IgD-negative memory B cell (primary cell): Measurements from ENCODE around the gene JAK1. TPM values are rescaled to one million over a fixed set of nuclear protein-coding genes. Genes with fewer than 3 reads are reported as not detected.
"Not testable (repeated sequence)": the region's sequence is repeated elsewhere in the genome, so short reads cannot be mapped to it uniquely, and the experiment has no call there.

Experiments
- H3K27ac Mint-ChIP-seq, 3 donors: one replicate each; pipeline ENCODE4 v1.8.0; 2020 to 2022; ENCODE audit warnings: mild to moderate bottlenecking in 3 of 3, mixed read lengths in 3 of 3, moderate library complexity in 1 of 3
- H3K27me3 Mint-ChIP-seq: one replicate; pipeline ENCODE4 v1.8.0; 2021; ENCODE audit warnings: mixed read lengths
- H3K36me3 Mint-ChIP-seq: one replicate; pipeline ENCODE4 v1.8.0; 2020; ENCODE audit warnings: mild to moderate bottlenecking, mixed read lengths
- H3K4me1 Mint-ChIP-seq, 3 donors: one replicate each; pipeline ENCODE4 v1.8.0; 2020 to 2022; ENCODE audit warnings: mixed read lengths in 3 of 3, mild to moderate bottlenecking in 1 of 3
- H3K4me3 Mint-ChIP-seq, 4 donors: one replicate each; pipeline ENCODE4 v1.8.0; 2020 to 2022; ENCODE audit warnings: mild to moderate bottlenecking in 4 of 4, mixed read lengths in 4 of 4, moderate library complexity in 3 of 4
- H3K9me3 Mint-ChIP-seq, 3 donors: one replicate each; pipeline ENCODE4 v1.8.0; 2020 to 2021; ENCODE audit warnings: mixed read lengths in 3 of 3, mild to moderate bottlenecking in 1 of 3
- polyA plus RNA-seq: library from polyadenylated mRNA; unstranded; fragments of 300-500 nt; fragmentation: Illumina TruSeq; gene quantifications from one replicate; pipeline ENCODE4 v1.2.3, GENCODE V29; 2021

Gene JAK1
- polyA plus RNA-seq, 1 donor from 2014 or later: 216 TPM

GRCh38 chr1:64930640-64931039 lies 35.7 kb downstream of the JAK1 start:
- not testable (repeated sequence) for H3K4me3 Mint-ChIP-seq, H3K27ac Mint-ChIP-seq, H3K9me3 Mint-ChIP-seq, H3K27me3 Mint-ChIP-seq
- Mint-ChIP-seq H3K36me3 (peaks cover 12% of the 10 kb centered on the region), H3K4me1 (peaks cover 73 to 80% (median 78%) of the 10 kb centered on the region in 3 donors)

- Mint-ChIP-seq H3K4me1 (peaks cover 75 to 79% (median 76%) of the 10 kb centered on the region in 3 donors), H3K4me3 (peak overlapping the region in 1 of 4 donors; percentile 30), H3K27me3 (no peaks in the 10 kb centered on the region), H3K27ac (no peak overlapping the region), H3K9me3 (no peaks in the 10 kb centered on the region), H3K36me3 (peaks cover 12% of the 10 kb centered on the region)
These were observed 37.1 kb downstream of the JAK1 start for GRCh38 chr1:64929221-64929620.

GRCh38 chr1:64928325-64928724 lies 38.0 kb downstream of the JAK1 start:
- peak overlapping the region in 1 of 4 donors; percentile 9 for H3K4me3 Mint-ChIP-seq
- H3K27me3 Mint-ChIP-seq: no peaks in the 10 kb centered on the region
- H3K27ac Mint-ChIP-seq: no peak overlapping the region
- no peaks in the 10 kb centered on the region for H3K9me3 Mint-ChIP-seq
- peaks cover 12% of the 10 kb centered on the region for H3K36me3 Mint-ChIP-seq
- peaks cover 71 to 77% (median 71%) of the 10 kb centered on the region in 3 donors for H3K4me1 Mint-ChIP-seq

- peak overlapping the region in 1 of 3 donors; percentile 88 for H3K27ac Mint-ChIP-seq
- H3K9me3 Mint-ChIP-seq: no peaks in the 10 kb centered on the region
- peaks cover 78 to 85% (median 84%) of the 10 kb centered on the region in 3 donors for H3K4me1 Mint-ChIP-seq
- no peaks in the 10 kb centered on the region for H3K27me3 Mint-ChIP-seq
- H3K36me3 Mint-ChIP-seq: peaks cover 5% of the 10 kb centered on the region
- H3K4me3 Mint-ChIP-seq: peak overlapping the region in 2 of 4 donors; percentile 69 to 71
These were observed 40.8 kb downstream of the JAK1 start for GRCh38 chr1:64925594-64925993.

- peaks cover 76 to 82% (median 81%) of the 10 kb centered on the region in 3 donors for H3K4me1 Mint-ChIP-seq
- H3K36me3 Mint-ChIP-seq: peaks cover 4% of the 10 kb centered on the region
- no peaks in the 10 kb centered on the region for H3K27me3 Mint-ChIP-seq
- H3K9me3 Mint-ChIP-seq: no peaks in the 10 kb centered on the region
- peak overlapping the region in 1 of 3 donors; percentile 46 for H3K27ac Mint-ChIP-seq
- H3K4me3 Mint-ChIP-seq: peak overlapping the region in 2 of 4 donors; percentile 65 to 75
These were observed 43.0 kb downstream of the JAK1 start for GRCh38 chr1:64923294-64923718.

- Mint-ChIP-seq H3K27ac (no peak overlapping the region), H3K27me3 (no peaks in the 10 kb centered on the region), H3K4me1 (peaks cover 75 to 81% (median 81%) of the 10 kb centered on the region in 3 donors), H3K4me3 (peak overlapping the region in 2 of 4 donors; percentile 35 to 65), H3K36me3 (peaks cover 4% of the 10 kb centered on the region), H3K9me3 (no peaks in the 10 kb centered on the region)
These were observed 44.0 kb downstream of the JAK1 start for GRCh38 chr1:64922336-64922735.

GRCh38 chr1:64921771-64922170 lies 44.6 kb downstream of the JAK1 start:
- Mint-ChIP-seq H3K4me3 (peak overlapping the region in 2 of 4 donors; percentile 35 to 73), H3K36me3 (no peaks in the 10 kb centered on the region), H3K27me3 (no peaks in the 10 kb centered on the region), H3K9me3 (no peaks in the 10 kb centered on the region), H3K27ac (no peak overlapping the region), H3K4me1 (peaks cover 75 to 81% (median 81%) of the 10 kb centered on the region in 3 donors)

GRCh38 chr1:64920941-64921589 lies 45.3 kb downstream of the JAK1 start:
- Mint-ChIP-seq H3K9me3 (no peaks in the 10 kb centered on the region), H3K36me3 (no peaks in the 10 kb centered on the region), H3K4me1 (peaks cover 75 to 85% (median 82%) of the 10 kb centered on the region in 3 donors), H3K27me3 (no peaks in the 10 kb centered on the region), H3K27ac (peak overlapping the region in 2 of 3 donors; percentile 0 to 41), H3K4me3 (peak overlapping the region in 2 of 4 donors; percentile 61 to 73)

GRCh38 chr1:64919120-64919519 lies 47.2 kb downstream of the JAK1 start:
- H3K36me3 Mint-ChIP-seq, H3K27me3 Mint-ChIP-seq, H3K9me3 Mint-ChIP-seq, H3K4me3 Mint-ChIP-seq: not testable (repeated sequence)
- Mint-ChIP-seq H3K27ac (peak overlapping the region in 1 of 3 donors; percentile 70), H3K4me1 (peaks cover 68 to 81% (median 75%) of the 10 kb centered on the region in 3 donors)

GRCh38 chr1:64917907-64918306 lies 48.4 kb downstream of the JAK1 start:
- Mint-ChIP-seq H3K36me3 (no peaks in the 10 kb centered on the region), H3K9me3 (no peaks in the 10 kb centered on the region), H3K27ac (peak overlapping the region; percentile 17 to 65 (median 53)), H3K4me3 (peak overlapping the region in 3 of 4 donors; percentile 30 to 85 (median 72)), H3K27me3 (no peaks in the 10 kb centered on the region), H3K4me1 (peaks cover 68 to 80% (median 79%) of the 10 kb centered on the region in 3 donors)

GRCh38 chr1:64917328-64917861 lies 49.0 kb downstream of the JAK1 start:
- Mint-ChIP-seq H3K36me3 (no peaks in the 10 kb centered on the region), H3K27ac (peak overlapping the region; percentile 17 to 65 (median 53)), H3K27me3 (no peaks in the 10 kb centered on the region), H3K4me1 (peaks cover 65 to 79% (median 75%) of the 10 kb centered on the region in 3 donors), H3K9me3 (no peaks in the 10 kb centered on the region), H3K4me3 (peak overlapping the region in 3 of 4 donors; percentile 13 to 85 (median 72))

- peak overlapping the region in 2 of 3 donors; percentile 30 to 87 for H3K27ac Mint-ChIP-seq
These were observed 50.7 kb downstream of the JAK1 start for GRCh38 chr1:64915381-64916274.

GRCh38 chr1:64913361-64914015 lies 52.9 kb downstream of the JAK1 start:
- H3K27ac Mint-ChIP-seq: peak overlapping the region in 1 of 3 donors; percentile 55
- peaks cover 67 to 86% (median 77%) of the 10 kb centered on the region in 3 donors for H3K4me1 Mint-ChIP-seq
- no peaks in the 10 kb centered on the region for H3K9me3 Mint-ChIP-seq
- no peaks in the 10 kb centered on the region for H3K36me3 Mint-ChIP-seq
- H3K27me3 Mint-ChIP-seq: no peaks in the 10 kb centered on the region
- H3K4me3 Mint-ChIP-seq: peak overlapping the region in 2 of 4 donors; percentile 58 to 60

More at GRCh38 chr1:64915381-64916274, 50.7 kb downstream of the JAK1 start:
- peak overlapping the region in 2 of 4 donors; percentile 40 to 85 for H3K4me3 Mint-ChIP-seq
- H3K36me3 Mint-ChIP-seq: no peaks in the 10 kb centered on the region
- no peaks in the 10 kb centered on the region for H3K27me3 Mint-ChIP-seq
- no peaks in the 10 kb centered on the region for H3K9me3 Mint-ChIP-seq
- H3K4me1 Mint-ChIP-seq: peaks cover 65 to 83% (median 76%) of the 10 kb centered on the region in 3 donors

- Mint-ChIP-seq H3K27ac (peak overlapping the region in 1 of 3 donors; percentile 42), H3K4me3 (no peak overlapping the region), H3K36me3 (no peaks in the 10 kb centered on the region), H3K4me1 (peaks cover 58 to 86% (median 74%) of the 10 kb centered on the region in 3 donors), H3K9me3 (no peaks in the 10 kb centered on the region), H3K27me3 (no peaks in the 10 kb centered on the region)
These were observed 54.2 kb downstream of the JAK1 start for GRCh38 chr1:64912191-64912590.
